ENCODE data around the gene APOBEC4. TPM values are rescaled to one million over a fixed set of nuclear protein-coding genes. Genes with fewer than 3 reads are reported as not detected.

Gene APOBEC4
- not detected for total RNA-seq

DNA sequence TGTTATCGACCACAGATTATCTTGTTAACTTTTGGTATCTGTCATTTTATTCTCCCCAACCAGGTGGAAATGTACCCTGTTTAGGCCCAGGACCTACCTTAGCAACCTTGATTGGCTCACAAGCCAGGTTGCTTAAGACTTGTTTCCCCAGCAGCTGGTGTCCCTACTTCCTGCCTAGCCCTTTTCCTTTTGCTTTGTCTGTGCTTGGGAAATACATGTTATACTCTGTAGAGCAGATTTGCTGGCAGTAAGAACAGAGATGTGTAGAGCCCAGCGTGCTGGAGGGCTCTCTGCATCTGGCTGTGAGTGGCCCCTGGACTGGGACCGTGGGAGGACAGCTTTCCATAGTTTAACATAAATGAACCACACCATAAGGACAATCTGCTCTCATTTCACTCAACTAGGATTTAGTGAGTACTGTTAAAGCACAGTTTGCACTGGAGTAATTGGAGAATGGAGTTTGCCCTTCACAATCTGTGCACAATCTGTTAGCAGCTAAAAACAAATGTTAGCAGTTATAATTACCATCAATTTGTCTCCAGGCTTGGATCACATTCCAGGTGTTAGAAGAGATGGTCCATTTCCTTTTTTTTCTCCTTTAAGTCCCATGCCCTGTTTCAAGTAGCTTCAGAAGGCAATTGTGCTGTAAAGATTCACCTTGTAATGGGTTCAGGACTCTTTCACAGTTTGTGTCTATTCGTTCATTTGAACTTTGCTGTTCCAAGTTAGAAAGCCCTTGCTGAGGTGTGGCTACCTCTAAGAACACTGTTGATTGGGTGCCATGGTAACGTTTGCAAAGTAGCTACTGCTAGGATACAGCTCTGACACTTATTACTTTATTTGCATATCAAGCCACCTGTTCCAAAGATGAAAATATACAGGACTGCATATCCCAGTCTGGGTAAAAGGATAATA lies at the start of gene APOBEC4:
Gene APOBEC4, minus strand, starts transcription at position 770 of the 915 bp plus-strand sequence. CDS start 4,535 bp downstream, outside the sequence.
- H3K36me3 ChIP-seq: no peaks in the 10 kb centered on the region
- H3K27me3 ChIP-seq: no peaks in the 10 kb centered on the region
- H3K4me1 ChIP-seq: peaks cover 3% of the 10 kb centered on the region
- WGBS: 52% methylated on average over 5 of the region's 5 CpGs
- DNase-seq (ENCODE audit: low spot score in 2 of 2): no peak
- no peak within 1 kb of the TSS for H3K27ac ChIP-seq
- no peaks in the 10 kb centered on the region for H3K9me3 ChIP-seq
- H3K4me3 ChIP-seq: no peak within 1 kb of the TSS
- TF ChIP-seq POLR2AphosphoS5 (IDR thresholded peaks at IDR 0.05) (no peak), EP300 (IDR thresholded peaks at IDR 0.05) (no peak), POLR2A (IDR thresholded peaks at IDR 0.05) (no peak)
- TF ChIP-seq, protein P1, sequence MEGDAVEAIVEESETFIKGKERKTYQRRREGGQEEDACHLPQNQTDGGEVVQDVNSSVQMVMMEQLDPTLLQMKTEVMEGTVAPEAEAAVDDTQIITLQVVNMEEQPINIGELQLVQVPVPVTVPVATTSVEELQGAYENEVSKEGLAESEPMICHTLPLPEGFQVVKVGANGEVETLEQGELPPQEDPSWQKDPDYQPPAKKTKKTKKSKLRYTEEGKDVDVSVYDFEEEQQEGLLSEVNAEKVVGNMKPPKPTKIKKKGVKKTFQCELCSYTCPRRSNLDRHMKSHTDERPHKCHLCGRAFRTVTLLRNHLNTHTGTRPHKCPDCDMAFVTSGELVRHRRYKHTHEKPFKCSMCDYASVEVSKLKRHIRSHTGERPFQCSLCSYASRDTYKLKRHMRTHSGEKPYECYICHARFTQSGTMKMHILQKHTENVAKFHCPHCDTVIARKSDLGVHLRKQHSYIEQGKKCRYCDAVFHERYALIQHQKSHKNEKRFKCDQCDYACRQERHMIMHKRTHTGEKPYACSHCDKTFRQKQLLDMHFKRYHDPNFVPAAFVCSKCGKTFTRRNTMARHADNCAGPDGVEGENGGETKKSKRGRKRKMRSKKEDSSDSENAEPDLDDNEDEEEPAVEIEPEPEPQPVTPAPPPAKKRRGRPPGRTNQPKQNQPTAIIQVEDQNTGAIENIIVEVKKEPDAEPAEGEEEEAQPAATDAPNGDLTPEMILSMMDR (IDR thresholded peaks at IDR 0.05): no peak

DNA sequence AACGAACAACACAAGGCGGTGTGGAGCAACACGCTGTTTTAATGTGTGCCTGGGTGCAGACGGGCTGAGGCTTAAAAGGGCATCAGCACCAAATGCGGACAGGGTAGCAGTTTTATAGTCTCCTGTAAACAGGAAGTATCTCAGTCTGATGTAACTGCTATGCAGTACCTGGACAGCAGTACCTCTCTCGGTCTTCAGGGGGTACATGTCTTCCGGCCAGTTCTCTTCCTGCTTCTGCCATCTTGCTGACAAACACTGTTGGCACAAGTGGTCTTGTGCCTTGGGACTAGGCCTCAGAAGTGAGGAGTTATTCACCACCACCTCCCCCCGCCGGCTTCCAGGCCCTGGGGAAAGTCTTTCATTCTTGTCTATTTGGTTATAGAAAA lies 49.7 kb upstream of the APOBEC4 start:
- Histone ChIP-seq H3K27me3 (no peaks in the 10 kb centered on the region), H3K4me3 (no peak overlapping the region), H3K36me3 (no peaks in the 10 kb centered on the region), H3K4me1 (no peaks in the 10 kb centered on the region), H3K9me3 (no peaks in the 10 kb centered on the region), H3K27ac (no peak overlapping the region)
- DNase-seq (ENCODE audit: low spot score in 2 of 2): no peak
- WGBS: 96% methylated on average over 9 of the region's 9 CpGs
- TF ChIP-seq POLR2AphosphoS5 (IDR thresholded peaks at IDR 0.05) (no peak), EP300 (IDR thresholded peaks at IDR 0.05) (no peak), POLR2A (IDR thresholded peaks at IDR 0.05) (no peak)
- TF ChIP-seq, protein P1 (IDR thresholded peaks at IDR 0.05): no peak

- TF ChIP-seq POLR2AphosphoS5 (IDR thresholded peaks at IDR 0.05): no peak
- no peak for TF ChIP-seq EP300 (IDR thresholded peaks at IDR 0.05)
- TF ChIP-seq, protein P1 (IDR thresholded peaks at IDR 0.05): no peak
- TF ChIP-seq POLR2A (IDR thresholded peaks at IDR 0.05): no peak
- no peak for DNase-seq (ENCODE audit: low spot score in 2 of 2)
- Histone ChIP-seq H3K4me3 (no peak overlapping the region), H3K27me3 (no peaks in the 10 kb centered on the region), H3K27ac (no peak overlapping the region), H3K9me3 (no peaks in the 10 kb centered on the region), H3K36me3 (no peaks in the 10 kb centered on the region), H3K4me1 (no peaks in the 10 kb centered on the region)
- 80% methylated on average over 7 of the region's 7 CpGs for WGBS
Observed at GRCh38 chr1:183702087-183702812, 49.1 kb upstream of the APOBEC4 start.

GRCh38 chr1:183699616-183700160 lies 46.6 kb upstream of the APOBEC4 start:
- Histone ChIP-seq H3K36me3 (no peaks in the 10 kb centered on the region), H3K27ac (no peak overlapping the region), H3K4me1 (no peaks in the 10 kb centered on the region), H3K9me3 (no peaks in the 10 kb centered on the region), H3K27me3 (no peaks in the 10 kb centered on the region), H3K4me3 (no peak overlapping the region)
- DNase-seq (ENCODE audit: low spot score in 2 of 2): no peak
- TF ChIP-seq EP300 (IDR thresholded peaks at IDR 0.05) (no peak), POLR2A (IDR thresholded peaks at IDR 0.05) (no peak), POLR2AphosphoS5 (IDR thresholded peaks at IDR 0.05) (no peak)
- TF ChIP-seq, protein P1 (IDR thresholded peaks at IDR 0.05): no peak
- 64% methylated on average over 4 of the region's 4 CpGs for WGBS

Data from suprapubic skin (tissue), 4 donors.